ENCODE results near the gene LIFR. TPM values are rescaled to one million over a fixed set of nuclear protein-coding genes. Genes with fewer than 3 reads are reported as not detected.

Gene LIFR
- total RNA-seq, 4 donors from 2014 or later, result 18.7 to 71.4 (median 31.3) TPM

DNA sequence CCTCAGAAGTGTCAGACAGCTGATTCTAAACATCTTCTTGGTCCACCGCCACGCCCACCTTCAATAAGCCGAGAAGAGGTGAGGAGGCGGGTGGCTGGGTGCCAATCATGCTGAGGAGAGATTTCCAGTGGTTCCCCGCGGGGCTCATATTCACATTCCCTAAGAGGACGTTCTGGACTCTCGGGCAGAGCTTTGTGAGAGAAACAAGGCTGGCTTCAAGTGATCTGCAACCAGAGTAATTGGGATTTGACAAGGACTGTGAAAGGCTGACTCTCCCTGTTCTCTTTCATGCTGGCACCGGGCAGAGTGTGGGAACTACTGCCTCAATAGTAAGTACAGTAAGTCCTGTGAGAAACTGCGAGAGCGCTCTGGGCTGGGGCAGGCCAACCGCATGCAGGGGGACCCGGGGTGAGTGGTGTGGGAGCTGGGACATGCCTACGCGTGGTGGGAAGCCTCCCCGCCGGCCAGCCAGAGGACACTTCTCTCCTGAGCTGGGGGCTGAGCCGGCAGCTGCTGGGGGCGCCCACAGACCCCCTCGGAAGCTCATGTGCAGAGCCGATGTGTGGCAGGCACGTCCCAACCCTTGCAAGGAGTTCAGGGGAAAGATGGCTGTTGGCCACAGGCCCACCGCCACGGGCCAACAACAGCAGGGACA, 110.9 kb downstream of the LIFR start:
- H3K36me3 ChIP-seq, result no peaks in the 10 kb centered on the region
- DNase-seq (ENCODE audit: low spot score in 2 of 2), result no peak
- H3K4me3 ChIP-seq, result peak overlapping the region; percentile 38
- H3K27ac ChIP-seq, result peak overlapping the region; percentile 69
- TF ChIP-seq, protein P1, sequence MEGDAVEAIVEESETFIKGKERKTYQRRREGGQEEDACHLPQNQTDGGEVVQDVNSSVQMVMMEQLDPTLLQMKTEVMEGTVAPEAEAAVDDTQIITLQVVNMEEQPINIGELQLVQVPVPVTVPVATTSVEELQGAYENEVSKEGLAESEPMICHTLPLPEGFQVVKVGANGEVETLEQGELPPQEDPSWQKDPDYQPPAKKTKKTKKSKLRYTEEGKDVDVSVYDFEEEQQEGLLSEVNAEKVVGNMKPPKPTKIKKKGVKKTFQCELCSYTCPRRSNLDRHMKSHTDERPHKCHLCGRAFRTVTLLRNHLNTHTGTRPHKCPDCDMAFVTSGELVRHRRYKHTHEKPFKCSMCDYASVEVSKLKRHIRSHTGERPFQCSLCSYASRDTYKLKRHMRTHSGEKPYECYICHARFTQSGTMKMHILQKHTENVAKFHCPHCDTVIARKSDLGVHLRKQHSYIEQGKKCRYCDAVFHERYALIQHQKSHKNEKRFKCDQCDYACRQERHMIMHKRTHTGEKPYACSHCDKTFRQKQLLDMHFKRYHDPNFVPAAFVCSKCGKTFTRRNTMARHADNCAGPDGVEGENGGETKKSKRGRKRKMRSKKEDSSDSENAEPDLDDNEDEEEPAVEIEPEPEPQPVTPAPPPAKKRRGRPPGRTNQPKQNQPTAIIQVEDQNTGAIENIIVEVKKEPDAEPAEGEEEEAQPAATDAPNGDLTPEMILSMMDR (IDR thresholded peaks at IDR 0.05), result no peak
- peaks cover 21% of the 10 kb centered on the region for H3K4me1 ChIP-seq
- WGBS, result 71% methylated on average over 19 of the region's 24 CpGs
- H3K27me3 ChIP-seq, result peaks cover 4% of the 10 kb centered on the region
- no peaks in the 10 kb centered on the region for H3K9me3 ChIP-seq

DNA sequence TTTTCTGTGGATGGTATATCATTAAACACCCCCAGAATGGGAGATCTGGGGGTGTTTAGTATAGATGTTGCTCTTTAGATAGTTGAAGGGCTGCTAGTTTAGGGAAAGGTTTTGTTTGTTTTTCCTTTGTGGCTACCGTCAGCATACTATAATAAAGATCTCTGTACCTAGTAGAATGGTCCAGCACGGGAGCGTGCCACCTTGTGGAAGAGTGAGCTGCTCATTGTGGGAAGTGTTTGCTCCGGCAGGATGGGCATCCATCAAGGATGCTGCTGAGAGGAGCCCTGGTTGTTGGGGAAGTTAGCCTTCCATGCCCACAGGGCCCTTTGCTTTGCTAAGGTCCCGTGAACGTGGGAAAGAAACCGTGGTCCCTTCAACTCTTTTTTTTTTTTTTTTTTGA, 113.1 kb downstream of the LIFR start:
- no peaks in the 10 kb centered on the region for H3K36me3 ChIP-seq
- H3K4me3 ChIP-seq, result no peak overlapping the region
- TF ChIP-seq POLR2A (IDR thresholded peaks at IDR 0.05) (no peak), POLR2AphosphoS5 (IDR thresholded peaks at IDR 0.05) (no peak), EP300 (IDR thresholded peaks at IDR 0.05) (no peak)
- TF ChIP-seq, protein P1 (IDR thresholded peaks at IDR 0.05), result no peak
- whole genome bisulfite sequencing, result 87% methylated on average over 7 of the region's 7 CpGs
- no peak for DNase-seq (ENCODE audit: low spot score in 2 of 2)
- peaks cover 4% of the 10 kb centered on the region for H3K27me3 ChIP-seq
- no peak overlapping the region for H3K27ac ChIP-seq
- H3K9me3 ChIP-seq, result no peaks in the 10 kb centered on the region
- H3K4me1 ChIP-seq, result peaks cover 15% of the 10 kb centered on the region

DNA sequence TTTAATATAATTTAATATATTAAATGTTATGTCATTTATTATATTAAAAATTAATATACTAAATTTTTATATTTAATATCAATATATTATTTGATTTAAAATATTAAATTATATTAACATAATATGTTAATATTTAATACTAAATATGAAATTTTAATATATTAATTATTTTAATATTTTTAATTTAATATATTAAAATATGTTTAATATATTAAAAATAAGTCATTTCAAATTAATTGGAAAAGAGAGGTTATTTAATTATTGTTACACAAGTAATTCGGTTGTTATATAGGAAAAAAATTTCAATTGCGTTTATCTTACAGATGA, 114.2 kb downstream of the LIFR start:
- H3K27me3 ChIP-seq, result peaks cover 4% of the 10 kb centered on the region
- H3K9me3 ChIP-seq, result no peaks in the 10 kb centered on the region
- peaks cover 6% of the 10 kb centered on the region for H3K4me1 ChIP-seq
- 95% methylated on average over 2 of the region's 2 CpGs for WGBS
- no peak overlapping the region for H3K4me3 ChIP-seq
- no peak for DNase-seq (ENCODE audit: low spot score in 2 of 2)
- no peaks in the 10 kb centered on the region for H3K36me3 ChIP-seq
- no peak overlapping the region for H3K27ac ChIP-seq
- TF ChIP-seq POLR2A (IDR thresholded peaks at IDR 0.05) (no peak), EP300 (IDR thresholded peaks at IDR 0.05) (no peak), POLR2AphosphoS5 (IDR thresholded peaks at IDR 0.05) (no peak)
- TF ChIP-seq, protein P1 (IDR thresholded peaks at IDR 0.05), result no peak

DNA sequence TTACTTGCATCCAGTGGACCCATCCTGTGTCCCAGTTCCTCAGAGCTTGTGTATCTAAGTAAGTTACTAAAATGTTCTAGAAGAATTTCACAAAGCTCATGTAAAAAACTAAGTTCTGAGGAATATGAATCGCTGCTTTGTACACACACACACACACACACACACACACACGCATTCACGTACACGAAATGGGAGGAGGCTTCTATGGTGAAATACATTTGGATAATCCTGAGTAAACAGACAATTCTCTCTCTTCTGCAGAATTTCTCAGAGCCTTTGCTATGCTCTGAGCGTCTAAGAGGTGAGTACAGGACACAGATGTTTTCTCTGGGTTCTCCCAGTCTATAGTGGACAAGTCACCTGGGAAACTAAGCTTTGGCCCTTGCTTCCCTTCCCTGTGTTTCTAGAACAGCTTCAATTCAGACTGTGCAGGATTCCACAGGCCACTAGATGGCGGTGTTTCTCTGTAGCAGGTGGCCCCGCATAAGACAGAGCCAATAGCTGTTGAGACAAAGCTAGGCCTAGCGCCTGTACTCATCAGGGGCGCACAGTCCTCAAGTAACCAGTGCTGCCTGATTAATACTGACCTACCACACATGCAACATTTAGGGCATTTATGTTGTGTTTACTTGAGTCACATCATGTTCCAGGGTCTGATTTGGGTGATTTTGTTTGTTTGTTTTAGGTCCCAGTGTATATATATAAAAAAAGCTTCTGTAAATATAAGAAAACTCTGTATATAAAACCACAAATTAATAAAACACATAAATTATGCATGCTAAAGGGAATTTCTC, 114.8 kb downstream of the LIFR start:
- Histone ChIP-seq H3K9me3 (no peaks in the 10 kb centered on the region), H3K4me3 (no peak overlapping the region), H3K36me3 (no peaks in the 10 kb centered on the region), H3K4me1 (peaks cover 7% of the 10 kb centered on the region), H3K27ac (no peak overlapping the region), H3K27me3 (peaks cover 4% of the 10 kb centered on the region)
- 21% methylated on average over 9 of the region's 9 CpGs for WGBS
- DNase-seq (ENCODE audit: low spot score in 2 of 2), result peak; percentile 91 to 93
- TF ChIP-seq EP300 (IDR thresholded peaks at IDR 0.05), result no peak
- TF ChIP-seq, protein P1 (IDR thresholded peaks at IDR 0.05), result peak; percentile 87 to 89

DNA sequence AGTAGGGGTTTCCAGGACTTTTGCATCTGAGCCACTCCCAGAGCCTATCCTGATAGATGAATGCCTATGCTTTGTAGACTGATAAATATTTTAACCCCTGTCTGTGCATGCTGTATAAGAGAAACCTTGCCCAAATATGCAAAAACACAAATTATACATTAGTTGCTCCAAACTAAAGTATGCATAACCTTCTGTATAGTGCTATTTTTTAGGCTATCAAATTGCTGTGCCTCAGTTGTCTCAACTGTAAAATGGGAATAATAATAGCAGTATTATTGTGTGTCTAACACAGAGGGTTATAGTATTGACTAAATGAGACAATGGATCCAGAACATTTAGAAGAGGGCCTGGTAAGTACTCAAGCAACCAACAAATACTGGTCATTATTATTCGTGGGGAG, 117.7 kb downstream of the LIFR start:
- Histone ChIP-seq H3K27me3 (no peaks in the 10 kb centered on the region), H3K4me1 (peaks cover 3% of the 10 kb centered on the region), H3K9me3 (no peaks in the 10 kb centered on the region), H3K36me3 (no peaks in the 10 kb centered on the region), H3K27ac (no peak overlapping the region), H3K4me3 (no peak overlapping the region)
- DNase-seq (ENCODE audit: low spot score in 2 of 2), result no peak
- WGBS, result 69% methylated on average over 1 of the region's 1 CpG
- TF ChIP-seq POLR2A (IDR thresholded peaks at IDR 0.05), result no peak
- TF ChIP-seq, protein P1 (IDR thresholded peaks at IDR 0.05), result no peak
- no peak for TF ChIP-seq EP300 (IDR thresholded peaks at IDR 0.05)

All from suprapubic skin (tissue), 4 donors.